ENCODE measurements around the gene B4GALT4.
"Not testable (repeated sequence)": the region's sequence is repeated elsewhere in the genome, so short reads cannot be mapped to it uniquely, and the experiment has no call there.

The B4GALT4 gene

DNA sequence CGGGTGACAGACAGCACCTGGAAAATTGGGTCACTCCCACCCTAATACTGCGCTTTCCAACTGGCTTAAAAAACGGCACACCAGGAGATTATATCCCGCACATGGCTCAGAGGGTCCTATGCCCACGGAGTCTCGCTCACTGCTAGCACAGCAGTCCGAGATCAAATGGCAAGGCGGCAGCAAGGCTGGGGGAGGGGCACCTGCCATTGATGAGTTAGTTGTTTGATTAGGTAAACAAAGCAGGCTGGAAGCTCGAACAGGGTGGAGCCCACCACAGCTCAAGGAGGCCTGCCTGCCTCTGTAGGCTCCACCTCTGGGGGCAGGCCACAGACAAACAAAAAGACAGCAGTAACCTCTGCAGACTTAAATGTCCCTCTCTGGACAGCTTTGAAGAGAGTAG is 75.9 kb downstream of the B4GALT4 start:
- H2BK120ac ChIP-seq (ENCODE audit: low read depth, low read length); H3K36me3 ChIP-seq (replicated peaks in 1 of 2; ENCODE audit: control insufficient read depth in 2 of 2, insufficient read depth in 2 of 2, low read length in 2 of 2); H2BK12ac ChIP-seq (ENCODE audit: low read length); H3K18ac ChIP-seq (ENCODE audit: low read length); DNase-seq (ENCODE audit: low spot score); H3K27me3 ChIP-seq (ENCODE audit: control insufficient read depth in 3 of 3, insufficient read depth in 3 of 3, low read depth in 1 of 3, low read length in 3 of 3); H4K91ac ChIP-seq (ENCODE audit: low read depth, low read length, poor library complexity); H3K14ac ChIP-seq (ENCODE audit: low read length); H4K8ac ChIP-seq (ENCODE audit: low read depth, low read length); H3K79me1 ChIP-seq (ENCODE audit: low read depth, low read length); H3K9me3 ChIP-seq (replicated peaks in 1 of 2; ENCODE audit: control insufficient read depth in 2 of 2, insufficient read depth in 1 of 2, low read depth in 1 of 2, low read length in 2 of 2); H3K23ac ChIP-seq (ENCODE audit: low read depth, low read length, poor library complexity); H2BK15ac ChIP-seq (ENCODE audit: low read length); H3K4ac ChIP-seq (ENCODE audit: low read length); H3K4me3 ChIP-seq (ENCODE audit: low read length in 2 of 2); H3K4me1 ChIP-seq (ENCODE audit: control insufficient read depth in 2 of 2, insufficient read depth in 1 of 2, low read depth in 1 of 2, low read length in 2 of 2); H3K4me2 ChIP-seq (ENCODE audit: insufficient read depth, low read length, poor library complexity, severe bottlenecking); H3K9ac ChIP-seq (ENCODE audit: low read depth, low read length, poor library complexity); H2BK5ac ChIP-seq (ENCODE audit: low read length); H3K27ac ChIP-seq (replicated peaks; ENCODE audit: low read length); H2AK5ac ChIP-seq (ENCODE audit: low read depth, low read length); H2AFZ ChIP-seq (ENCODE audit: low read length): not testable (repeated sequence)
- no CpG with 5 or more reads among the region's 9 CpGs for WGBS, 2 donors (ENCODE audit: extremely low coverage in 2 of 2, insufficient read length in 2 of 2, insufficient replicate concordance in 1 of 2)

Measured in neuronal stem cell (in vitro differentiated cells).